H9 (cell line): Measurements from ENCODE around the gene ARHGAP4. TPM values are rescaled to one million over a fixed set of nuclear protein-coding genes. Genes with fewer than 3 reads are reported as not detected.

Experiments used
- DNase-seq: peaks from one replicate; pipeline ENCODE4 v3.0.0-alpha.2; 2017
- H2AFZ ChIP-seq: one replicate; pipeline ENCODE4 v1.6.1; 2013; ENCODE audit warnings: mild to moderate bottlenecking, low read length, control low read depth, moderate library complexity
- H2AK5ac ChIP-seq: 2 replicates; pipeline ENCODE4 v1.6.1; 2013; ENCODE audit warnings: low read length, control low read depth, mixed read lengths; ENCODE audit not compliant: insufficient read length
- H2BK120ac ChIP-seq: one replicate; pipeline ENCODE4 v1.6.1; 2013; ENCODE audit warnings: low read depth, mild to moderate bottlenecking, low read length, control low read depth, inconsistent platforms; ENCODE audit not compliant: poor library complexity, severe bottlenecking
- H2BK12ac ChIP-seq: 2 replicates; pipeline ENCODE4 v1.6.1; 2013; ENCODE audit warnings: low read length, control low read depth, mixed read lengths, low read depth; ENCODE audit not compliant: insufficient read length
- H2BK15ac ChIP-seq: 2 replicates; pipeline ENCODE4 v1.6.1; 2013; ENCODE audit warnings: low read depth, low read length, control low read depth
- H2BK20ac ChIP-seq: one replicate; pipeline ENCODE4 v1.6.1; 2013; ENCODE audit warnings: low read depth, mild to moderate bottlenecking, low read length, control low read depth, inconsistent platforms; ENCODE audit not compliant: poor library complexity, severe bottlenecking
- H2BK5ac ChIP-seq: 2 replicates; pipeline ENCODE4 v1.6.1; 2013; ENCODE audit warnings: low read length, control low read depth, mixed read lengths; ENCODE audit not compliant: insufficient read length
- H3K14ac ChIP-seq: 2 replicates; pipeline ENCODE4 v1.6.1; 2013; ENCODE audit warnings: low read length, control low read depth; ENCODE audit not compliant: insufficient read depth
- H3K18ac ChIP-seq: 2 replicates; pipeline ENCODE4 v1.6.1; 2013; ENCODE audit warnings: low read depth, mild to moderate bottlenecking, mixed read lengths, low read length, control low read depth; ENCODE audit not compliant: insufficient read length
- H3K23ac ChIP-seq: 2 replicates; pipeline ENCODE4 v1.6.1; 2013; ENCODE audit warnings: low read length, control low read depth, mixed read lengths, low read depth; ENCODE audit not compliant: insufficient read length
- H3K23me2 ChIP-seq: 2 replicates; pipeline ENCODE4 v1.6.1; 2013; ENCODE audit warnings: low read depth, mild to moderate bottlenecking, mixed read lengths, low read length, control low read depth; ENCODE audit not compliant: insufficient read length, poor library complexity, severe bottlenecking
- H3K27ac ChIP-seq: 2 replicates; pipeline ENCODE4 v1.5.1; 2013; ENCODE audit warnings: low read length, control low read depth, mixed read lengths, low read depth; ENCODE audit not compliant: insufficient read length
- H3K27me3 ChIP-seq: 2 replicates; pipeline ENCODE4 v1.6.1; 2013; ENCODE audit warnings: low read length, control low read depth, inconsistent platforms; ENCODE audit not compliant: insufficient read depth
- H3K4ac ChIP-seq: 2 replicates; pipeline ENCODE4 v1.6.1; 2013; ENCODE audit warnings: low read depth, mild to moderate bottlenecking, control low read depth, inconsistent platforms, low read length, moderate library complexity
- H3K4me1 ChIP-seq: 2 replicates; pipeline ENCODE4 v1.6.1; 2013; ENCODE audit warnings: low read length, control low read depth, inconsistent platforms; ENCODE audit not compliant: insufficient read depth
- H3K4me2 ChIP-seq: 2 replicates; pipeline ENCODE4 v1.6.1; 2013; ENCODE audit warnings: low read length, control low read depth, mixed read lengths; ENCODE audit not compliant: insufficient read length, insufficient read depth
- H3K56ac ChIP-seq: 2 replicates; pipeline ENCODE4 v1.6.1; 2013; ENCODE audit warnings: low read depth, mild to moderate bottlenecking, mixed read lengths, low read length, control low read depth; ENCODE audit not compliant: insufficient read length
- H3K79me1 ChIP-seq: 2 replicates; pipeline ENCODE4 v1.6.1; 2013; ENCODE audit warnings: low read depth, mild to moderate bottlenecking, moderate library complexity, low read length, control low read depth, inconsistent platforms; ENCODE audit not compliant: insufficient read depth, poor library complexity, severe bottlenecking
- H3K79me2 ChIP-seq: 2 replicates; pipeline ENCODE4 v1.6.1; 2013; ENCODE audit warnings: low read length, control low read depth, inconsistent platforms; ENCODE audit not compliant: insufficient read depth
- H3K9ac ChIP-seq: 2 replicates; pipeline ENCODE4 v1.6.1; 2013; ENCODE audit warnings: low read length, control low read depth, mixed read lengths; ENCODE audit not compliant: insufficient read length; ENCODE audit errors: extremely low read depth
- H3K9me3 ChIP-seq: one replicate; pipeline ENCODE4 v1.6.1; 2013; ENCODE audit warnings: low read depth, low read length, inconsistent platforms; ENCODE audit not compliant: control insufficient read depth
- H3T11ph ChIP-seq: one replicate; pipeline ENCODE4 v1.6.1; 2013; ENCODE audit warnings: mild to moderate bottlenecking, low read length, control low read depth, inconsistent platforms
- H4K20me1 ChIP-seq: one replicate; pipeline ENCODE4 v1.6.1; 2013; ENCODE audit not compliant: control insufficient read depth, insufficient read length, insufficient read depth
- H4K5ac ChIP-seq: 2 replicates; pipeline ENCODE4 v1.6.1; 2013; ENCODE audit warnings: low read depth, mild to moderate bottlenecking, mixed read lengths, low read length, control low read depth; ENCODE audit not compliant: insufficient read length
- H4K8ac ChIP-seq: replicated peaks from 2 replicates; pipeline ENCODE4 v1.6.1; 2013; ENCODE audit warnings: low read length, control low read depth, mixed read lengths, low read depth; ENCODE audit not compliant: insufficient read length
- H4K91ac ChIP-seq: 2 replicates; pipeline ENCODE4 v1.6.1; 2013; ENCODE audit warnings: low read depth, mild to moderate bottlenecking, moderate library complexity, mixed read lengths, low read length, control low read depth; ENCODE audit not compliant: insufficient read length
- H3K27ac Mint-ChIP-seq, 3 experiments: 2 replicates in 2 of 3; 3 replicates in 1 of 3; pipeline ENCODE4 v1.8.0; 2020 to 2021; ENCODE audit warnings: mixed read lengths in 3 of 3, mild to moderate bottlenecking in 1 of 3, moderate library complexity in 1 of 3
- H3K27me3 Mint-ChIP-seq: 2 replicates; pipeline ENCODE4 v1.8.0; 2021; ENCODE audit warnings: low read depth, mild to moderate bottlenecking, moderate library complexity, mixed read lengths
- H3K36me3 Mint-ChIP-seq, 3 experiments: 2 replicates in 2 of 3; 3 replicates in 1 of 3; pipeline ENCODE4 v1.8.0; 2020 to 2021; ENCODE audit warnings: low read depth in 3 of 3, mixed read lengths in 3 of 3; ENCODE audit not compliant: insufficient read depth in 1 of 3
- H3K4me1 Mint-ChIP-seq, 2 experiments: 2 replicates each; pipeline ENCODE4 v1.8.0; 2020; ENCODE audit warnings: mixed read lengths in 2 of 2
- H3K4me3 Mint-ChIP-seq, 2 experiments: 2 replicates in 1 of 2; 3 replicates in 1 of 2; pipeline ENCODE4 v1.8.0; 2020 to 2021; ENCODE audit warnings: mild to moderate bottlenecking in 2 of 2, mixed read lengths in 2 of 2, moderate library complexity in 1 of 2
- H3K9me3 Mint-ChIP-seq, 2 experiments: 2 replicates in 1 of 2; 3 replicates in 1 of 2; pipeline ENCODE4 v1.8.0; 2020; ENCODE audit warnings: mild to moderate bottlenecking in 2 of 2, mixed read lengths in 2 of 2, moderate library complexity in 1 of 2
- WGBS: extraction: QIAGEN DNeasy Blood & Tissue Kit; methylation state at CpG from one replicate; pipeline ENCODE4 v1.1.7; 2013; ENCODE audit warnings: missing lambda C conversion rate, low lambda C conversion rate, mixed read lengths; ENCODE audit not compliant: insufficient read length; ENCODE audit errors: extremely low coverage; 5-methylcytosine and 5-hydroxymethylcytosine counted together
- total RNA-seq: library from RNA; stranded (reverse); gene quantifications from 2 replicates; pipeline ENCODE4 v1.2.1, GENCODE V29; 2021
- TF ChIP-seq, protein P1 (sequence below): fragments of 200-600 bp; sonication (generic); conservative IDR thresholded peaks from 3 replicates; pipeline ENCODE4 v1.8.0; 2021; ENCODE audit warnings: antibody characterized with exemption, mild to moderate bottlenecking

ARHGAP4 gene
- total RNA-seq, 1 experiment from 2014 or later: 37.8 TPM

DNA sequence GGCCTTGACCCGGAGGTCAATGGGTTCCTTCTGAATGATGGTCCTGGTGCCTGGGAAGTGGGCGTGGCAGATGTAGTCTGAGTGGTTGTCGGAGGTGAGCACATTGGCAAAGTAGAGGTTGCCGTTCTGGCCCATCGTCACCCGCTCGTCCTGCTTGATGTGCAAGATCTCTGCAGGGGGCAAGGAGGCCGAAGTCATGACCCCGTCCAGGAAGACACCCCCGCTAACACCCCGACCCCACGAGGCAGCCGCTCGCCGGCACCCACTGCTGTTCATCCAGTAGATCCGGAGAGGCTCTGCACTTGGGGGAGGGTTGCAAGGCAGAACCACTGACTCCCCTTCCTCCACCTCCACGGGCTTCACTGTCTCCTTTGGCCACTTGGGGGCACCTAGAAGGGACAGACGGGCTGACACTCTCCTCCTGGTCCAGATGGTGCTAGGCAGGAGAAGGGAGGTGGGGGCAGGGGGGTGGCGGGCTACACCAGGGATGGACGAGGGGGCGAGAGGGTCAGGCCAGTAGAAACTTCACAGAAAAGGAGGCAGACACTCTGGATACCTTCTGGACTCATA is 55.2 kb downstream of the ARHGAP4 start:
- H3K36me3 Mint-ChIP-seq: peaks cover 7 to 33% (median 19%) of the 10 kb centered on the region in 3 experiments
- no peak overlapping the region; a peak in 1 of 7 replicates for H3K27ac Mint-ChIP-seq
- H3K9me3 ChIP-seq: peaks cover 8% of the 10 kb centered on the region
- TF ChIP-seq, protein P1, sequence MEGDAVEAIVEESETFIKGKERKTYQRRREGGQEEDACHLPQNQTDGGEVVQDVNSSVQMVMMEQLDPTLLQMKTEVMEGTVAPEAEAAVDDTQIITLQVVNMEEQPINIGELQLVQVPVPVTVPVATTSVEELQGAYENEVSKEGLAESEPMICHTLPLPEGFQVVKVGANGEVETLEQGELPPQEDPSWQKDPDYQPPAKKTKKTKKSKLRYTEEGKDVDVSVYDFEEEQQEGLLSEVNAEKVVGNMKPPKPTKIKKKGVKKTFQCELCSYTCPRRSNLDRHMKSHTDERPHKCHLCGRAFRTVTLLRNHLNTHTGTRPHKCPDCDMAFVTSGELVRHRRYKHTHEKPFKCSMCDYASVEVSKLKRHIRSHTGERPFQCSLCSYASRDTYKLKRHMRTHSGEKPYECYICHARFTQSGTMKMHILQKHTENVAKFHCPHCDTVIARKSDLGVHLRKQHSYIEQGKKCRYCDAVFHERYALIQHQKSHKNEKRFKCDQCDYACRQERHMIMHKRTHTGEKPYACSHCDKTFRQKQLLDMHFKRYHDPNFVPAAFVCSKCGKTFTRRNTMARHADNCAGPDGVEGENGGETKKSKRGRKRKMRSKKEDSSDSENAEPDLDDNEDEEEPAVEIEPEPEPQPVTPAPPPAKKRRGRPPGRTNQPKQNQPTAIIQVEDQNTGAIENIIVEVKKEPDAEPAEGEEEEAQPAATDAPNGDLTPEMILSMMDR: peak; percentile 27; the same call in 1 of the 3 replicates
- H3K4me1 ChIP-seq: no peaks in the 10 kb centered on the region
- H3K18ac ChIP-seq: no peak overlapping the region
- no peak overlapping the region for H4K5ac ChIP-seq
- H4K91ac ChIP-seq: no peak overlapping the region
- no peak overlapping the region for H2BK120ac ChIP-seq
- whole genome bisulfite sequencing: no CpG with 5 or more reads among the region's 21 CpGs
- H3K23ac ChIP-seq: no peak overlapping the region
- no peak overlapping the region for H2AFZ ChIP-seq
- DNase-seq: no peak
- no peak overlapping the region for H4K8ac ChIP-seq
- no peak overlapping the region for H2BK20ac ChIP-seq
- peaks cover 64 to 88% of the 10 kb centered on the region in 2 experiments for H3K9me3 Mint-ChIP-seq
- no peak overlapping the region for H3K4ac ChIP-seq
- no peak overlapping the region for H2BK12ac ChIP-seq
- no peaks in the 10 kb centered on the region for H3K23me2 ChIP-seq
- no peak overlapping the region for H2AK5ac ChIP-seq
- no peak overlapping the region for H3K56ac ChIP-seq
- no peak overlapping the region for H3T11ph ChIP-seq
- H3K14ac ChIP-seq: no peak overlapping the region
- H2BK15ac ChIP-seq: no peak overlapping the region
- H4K20me1 ChIP-seq: no peaks in the 10 kb centered on the region
- no peak overlapping the region for H3K4me2 ChIP-seq
- H2BK5ac ChIP-seq: no peak overlapping the region
- peaks cover 2 to 26% of the 10 kb centered on the region in 2 experiments; a peak in 3 of 4 replicates for H3K4me1 Mint-ChIP-seq
- H3K79me2 ChIP-seq: no peaks in the 10 kb centered on the region
- no peaks in the 10 kb centered on the region for H3K79me1 ChIP-seq
- H3K27me3 Mint-ChIP-seq: no peaks in the 10 kb centered on the region; the same call in 1 of the 2 replicates
- H3K27ac ChIP-seq: no peak overlapping the region
- H3K9ac ChIP-seq: no peak overlapping the region
- no peak overlapping the region; a peak in 1 of 5 replicates for H3K4me3 Mint-ChIP-seq
- no peaks in the 10 kb centered on the region for H3K27me3 ChIP-seq
